Adipocyte (in vitro differentiated cells): Measurements from ENCODE around the gene MMP14.
"Not testable (repeated sequence)": the region's sequence is repeated elsewhere in the genome, so short reads cannot be mapped to it uniquely, and the experiment has no call there.

ENCODE experiments used
- DNase-seq: peaks from one replicate; pipeline ENCODE4 v3.0.0-alpha.2; 2015; ENCODE audit warnings: low read depth
- H3K27me3 ChIP-seq: replicated peaks from 2 replicates; pipeline ENCODE4 v1.7.0; 2013; ENCODE audit warnings: mild to moderate bottlenecking, low read length, moderate library complexity; ENCODE audit not compliant: control insufficient read depth, insufficient read depth
- H3K36me3 ChIP-seq: 2 replicates; pipeline ENCODE4 v1.7.0; 2013; ENCODE audit warnings: low read length, mild to moderate bottlenecking, moderate library complexity; ENCODE audit not compliant: control insufficient read depth, insufficient read depth, severe bottlenecking
- H3K4me1 ChIP-seq: 2 replicates; pipeline ENCODE4 v1.7.0; 2013; ENCODE audit warnings: mild to moderate bottlenecking, low read length, moderate library complexity; ENCODE audit not compliant: control insufficient read depth, insufficient read depth
- H3K4me3 ChIP-seq: 2 replicates; pipeline ENCODE4 v1.7.0; 2013; ENCODE audit warnings: mild to moderate bottlenecking, low read length, moderate library complexity
- H3K9ac ChIP-seq: 2 replicates; pipeline ENCODE4 v1.7.0; 2013; ENCODE audit warnings: mild to moderate bottlenecking, low read length, moderate library complexity
- H3K9me3 ChIP-seq: 2 replicates; pipeline ENCODE4 v1.7.0; 2013; ENCODE audit warnings: mild to moderate bottlenecking, low read length, moderate library complexity; ENCODE audit not compliant: control insufficient read depth

MMP14 gene

GRCh38 chr14:22819151-22819988 is 17.0 kb upstream of the MMP14 start:
- peak overlapping the region; percentile 77 for H3K4me3 ChIP-seq
- H3K36me3 ChIP-seq, result no peaks in the 10 kb centered on the region
- no peaks in the 10 kb centered on the region for H3K9me3 ChIP-seq
- no peaks in the 10 kb centered on the region for H3K27me3 ChIP-seq
- peak overlapping the region; percentile 74 for H3K9ac ChIP-seq
- H3K4me1 ChIP-seq, result peaks cover 41% of the 10 kb centered on the region
- peak; percentile 91 for DNase-seq

- Histone ChIP-seq H3K4me3 (no peak overlapping the region), H3K9ac (no peak overlapping the region), H3K9me3 (no peaks in the 10 kb centered on the region), H3K36me3 (no peaks in the 10 kb centered on the region), H3K4me1 (peaks cover 37% of the 10 kb centered on the region), H3K27me3 (no peaks in the 10 kb centered on the region)
- DNase-seq, result peak; percentile 62
These were observed 15.7 kb upstream of the MMP14 start for GRCh38 chr14:22820731-22821130.

GRCh38 chr14:22821193-22822015 is 15.0 kb upstream of the MMP14 start:
- no peaks in the 10 kb centered on the region for H3K9me3 ChIP-seq
- no peak overlapping the region for H3K4me3 ChIP-seq
- H3K36me3 ChIP-seq, result no peaks in the 10 kb centered on the region
- peaks cover 35% of the 10 kb centered on the region for H3K4me1 ChIP-seq
- DNase-seq, result no peak
- H3K27me3 ChIP-seq, result no peaks in the 10 kb centered on the region
- H3K9ac ChIP-seq, result no peak overlapping the region

- Histone ChIP-seq H3K36me3 (no peaks in the 10 kb centered on the region), H3K9ac (peak overlapping the region; percentile 66), H3K4me3 (peak overlapping the region; percentile 55), H3K27me3 (no peaks in the 10 kb centered on the region), H3K4me1 (peaks cover 35% of the 10 kb centered on the region), H3K9me3 (no peaks in the 10 kb centered on the region)
- no peak for DNase-seq
These were observed 14.3 kb upstream of the MMP14 start for GRCh38 chr14:22822016-22822570.

- H3K9me3 ChIP-seq, result no peaks in the 10 kb centered on the region
- DNase-seq, result peak; percentile 95
- peak overlapping the region; percentile 73 for H3K4me3 ChIP-seq
- peak overlapping the region; percentile 78 for H3K9ac ChIP-seq
- no peaks in the 10 kb centered on the region for H3K36me3 ChIP-seq
- peaks cover 34% of the 10 kb centered on the region for H3K4me1 ChIP-seq
- no peaks in the 10 kb centered on the region for H3K27me3 ChIP-seq
These were observed 13.8 kb upstream of the MMP14 start for GRCh38 chr14:22822571-22823098.

GRCh38 chr14:22824711-22825359 is 11.6 kb upstream of the MMP14 start:
- H3K36me3 ChIP-seq, result no peaks in the 10 kb centered on the region
- H3K9ac ChIP-seq, result peak overlapping the region; percentile 2
- H3K4me3 ChIP-seq, result no peak overlapping the region
- no peaks in the 10 kb centered on the region for H3K27me3 ChIP-seq
- no peaks in the 10 kb centered on the region for H3K9me3 ChIP-seq
- DNase-seq, result peak; percentile 71
- peaks cover 25% of the 10 kb centered on the region for H3K4me1 ChIP-seq

GRCh38 chr14:22829076-22829660 is 7.2 kb upstream of the MMP14 start:
- not testable (repeated sequence) for H3K27me3 ChIP-seq, DNase-seq, H3K36me3 ChIP-seq, H3K9me3 ChIP-seq
- H3K9ac ChIP-seq, result peak overlapping the region; percentile 91
- H3K4me1 ChIP-seq, result peaks cover 11% of the 10 kb centered on the region
- peak overlapping the region; percentile 95 for H3K4me3 ChIP-seq

GRCh38 chr14:22829661-22830442 is 6.5 kb upstream of the MMP14 start, which contains the start of gene MRPL52:
Gene MRPL52 (plus strand): TSS chr14:22829887. CDS start chr14:22829913, 26 bp downstream.
- DNase-seq, result peak; percentile 94
- no peaks in the 10 kb centered on the region for H3K9me3 ChIP-seq

GRCh38 chr14:22830443-22831010 is 5.9 kb upstream of the MMP14 start:
- DNase-seq, result no peak

More at GRCh38 chr14:22829661-22830442, 6.5 kb upstream of the MMP14 start, which contains the start of gene MRPL52:
- Histone ChIP-seq H3K36me3 (peaks cover 11% of the 10 kb centered on the region), H3K27me3 (no peaks in the 10 kb centered on the region), H3K4me3 (peak within 1 kb of the TSS; percentile 95), H3K4me1 (peaks cover 11% of the 10 kb centered on the region), H3K9ac (peak within 1 kb of the TSS; percentile 91)

More at GRCh38 chr14:22830443-22831010, 5.9 kb upstream of the MMP14 start:
- no peaks in the 10 kb centered on the region for H3K27me3 ChIP-seq
- peaks cover 11% of the 10 kb centered on the region for H3K36me3 ChIP-seq
- peak overlapping the region; percentile 95 for H3K4me3 ChIP-seq
- H3K4me1 ChIP-seq, result peaks cover 11% of the 10 kb centered on the region
- H3K9me3 ChIP-seq, result no peaks in the 10 kb centered on the region
- H3K9ac ChIP-seq, result peak overlapping the region; percentile 91
